Measurements from ENCODE around the gene ACOT4. TPM values are rescaled to one million over a fixed set of nuclear protein-coding genes. Genes with fewer than 3 reads are reported as not detected.
"Not testable (repeated sequence)": the region's sequence is repeated elsewhere in the genome, so short reads cannot be mapped to it uniquely, and the experiment has no call there.

Gene ACOT4
- total and polyA plus RNA-seq, 8 donors, result 0.59 to 1.9 (median 1.1) TPM; not detected in 1

DNA sequence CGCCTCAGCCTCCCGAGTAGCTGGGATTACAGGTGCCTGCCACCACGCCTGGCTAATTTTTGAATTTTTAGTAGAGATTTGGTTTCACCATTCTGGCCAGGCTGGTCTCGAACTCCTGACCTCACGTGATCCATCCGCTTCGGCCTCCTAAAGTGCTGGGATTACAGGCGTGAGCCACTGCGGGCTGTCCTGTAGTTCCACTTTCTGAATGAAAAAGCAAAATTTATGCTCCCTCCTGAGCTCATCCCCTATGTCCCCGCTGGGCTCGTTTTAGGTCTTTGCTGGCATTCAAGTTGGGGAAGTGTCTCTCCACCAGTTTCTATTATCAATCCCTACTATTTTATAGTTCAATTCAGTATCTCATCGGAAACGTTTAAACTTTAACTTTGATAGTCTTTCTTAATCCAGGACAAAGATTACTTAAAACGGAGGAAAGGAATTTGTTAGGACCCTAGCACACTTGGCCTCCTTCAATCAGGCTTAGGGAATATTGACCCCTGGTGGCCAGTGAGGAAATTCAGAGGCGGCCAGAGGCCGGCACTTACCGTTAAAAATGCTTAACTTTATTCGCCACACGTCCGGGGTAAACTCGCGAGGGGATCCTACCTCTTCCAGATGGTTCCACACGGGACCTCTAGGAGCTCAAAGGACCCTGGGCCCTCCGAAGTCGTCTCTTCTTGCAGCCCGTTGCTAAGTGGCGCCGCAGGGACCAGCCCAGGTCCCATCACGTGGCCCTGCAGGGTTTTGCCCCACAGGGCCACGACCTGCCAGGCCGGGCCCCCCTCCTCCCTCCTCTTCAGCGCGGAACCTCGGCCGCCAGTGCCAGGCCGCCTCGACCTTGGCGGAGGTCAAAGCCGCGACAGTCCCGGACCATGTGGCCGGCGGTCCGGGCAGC is 41.7 kb downstream of the ACOT4 start:
- 13 to 17% methylated on average over 43 to 44 of the region's 44 CpGs for WGBS, 2 donors
- Histone ChIP-seq H3K4me3 (peak overlapping the region; percentile 34 to 78 (median 50)), H3K36me3 (no peaks in the 10 kb centered on the region), H3K4me1 (no peaks in the 10 kb centered on the region), H3K9me3 (no peaks in the 10 kb centered on the region), H3K27ac (peak overlapping the region in 2 of 4 donors; percentile 44 to 46), H3K27me3 (no peaks in the 10 kb centered on the region)
- peak; percentile 83 to 93 (median 89) for ATAC-seq
- TF ChIP-seq, protein P1, sequence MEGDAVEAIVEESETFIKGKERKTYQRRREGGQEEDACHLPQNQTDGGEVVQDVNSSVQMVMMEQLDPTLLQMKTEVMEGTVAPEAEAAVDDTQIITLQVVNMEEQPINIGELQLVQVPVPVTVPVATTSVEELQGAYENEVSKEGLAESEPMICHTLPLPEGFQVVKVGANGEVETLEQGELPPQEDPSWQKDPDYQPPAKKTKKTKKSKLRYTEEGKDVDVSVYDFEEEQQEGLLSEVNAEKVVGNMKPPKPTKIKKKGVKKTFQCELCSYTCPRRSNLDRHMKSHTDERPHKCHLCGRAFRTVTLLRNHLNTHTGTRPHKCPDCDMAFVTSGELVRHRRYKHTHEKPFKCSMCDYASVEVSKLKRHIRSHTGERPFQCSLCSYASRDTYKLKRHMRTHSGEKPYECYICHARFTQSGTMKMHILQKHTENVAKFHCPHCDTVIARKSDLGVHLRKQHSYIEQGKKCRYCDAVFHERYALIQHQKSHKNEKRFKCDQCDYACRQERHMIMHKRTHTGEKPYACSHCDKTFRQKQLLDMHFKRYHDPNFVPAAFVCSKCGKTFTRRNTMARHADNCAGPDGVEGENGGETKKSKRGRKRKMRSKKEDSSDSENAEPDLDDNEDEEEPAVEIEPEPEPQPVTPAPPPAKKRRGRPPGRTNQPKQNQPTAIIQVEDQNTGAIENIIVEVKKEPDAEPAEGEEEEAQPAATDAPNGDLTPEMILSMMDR (IDR thresholded peaks at IDR 0.05), result peak; percentile 69 to 82 (median 81)
- DNase-seq, result peak in 5 of 6 donors; percentile 45 to 75 (median 68)
- intact Hi-C loops (cut with DNase I), result loop anchor here in 1 of 3 donors (5.0 kb wide), 1 partner anchor 126 kb away; no protein-coding TSS in a partner anchor
- no peak for FAIRE-seq

DNA sequence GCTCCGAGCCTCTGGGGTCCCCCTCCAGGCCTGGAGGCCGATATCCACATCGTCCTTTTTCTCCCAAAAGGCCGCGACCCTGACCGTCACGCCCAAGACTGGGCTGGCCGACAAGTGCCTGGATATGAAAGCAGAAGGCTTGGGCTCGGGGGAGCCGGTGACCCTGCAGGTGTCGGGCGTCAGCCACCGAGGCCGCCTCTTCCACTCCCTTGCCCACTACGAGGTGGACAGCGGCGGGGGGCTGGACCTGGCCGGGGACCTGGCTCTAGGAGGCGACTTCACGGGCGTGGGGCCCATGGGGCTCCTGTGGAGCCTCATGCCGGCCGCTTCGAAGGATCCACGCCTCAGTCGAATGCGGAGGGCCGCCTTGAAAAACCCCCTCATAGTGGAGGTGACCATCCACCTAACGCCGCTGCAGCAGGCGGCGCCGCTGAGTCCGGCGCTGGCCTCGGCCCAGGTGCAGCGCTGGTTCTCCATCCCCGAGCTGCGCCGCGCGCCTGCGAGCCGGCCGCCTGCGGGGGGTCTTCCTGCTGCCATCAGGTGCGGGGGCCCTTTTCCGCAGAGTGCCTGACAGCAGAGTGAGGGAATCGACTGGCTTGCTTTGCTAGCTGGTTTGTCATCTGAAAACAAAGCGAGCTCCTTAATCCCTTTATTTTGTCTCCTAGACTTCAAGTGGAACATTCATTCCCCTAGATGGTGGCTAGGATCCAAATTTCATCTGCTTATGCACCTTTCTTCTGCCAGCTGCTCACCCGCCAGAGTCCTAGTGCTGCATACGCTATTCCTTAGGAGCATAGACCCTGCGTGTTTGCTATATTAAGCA is 42.5 kb downstream of the ACOT4 start:
- 8 to 11% methylated on average over 50 to 53 of the region's 53 CpGs for WGBS, 2 donors
- Histone ChIP-seq H3K9me3 (no peaks in the 10 kb centered on the region), H3K4me1 (no peaks in the 10 kb centered on the region), H3K4me3 (peak overlapping the region; percentile 34 to 78 (median 50)), H3K27me3 (no peaks in the 10 kb centered on the region), H3K27ac (peak overlapping the region in 2 of 4 donors; percentile 44 to 46), H3K36me3 (no peaks in the 10 kb centered on the region)
- ATAC-seq (peak; percentile 84 to 92 (median 87)), FAIRE-seq (no peak), DNase-seq (peak; percentile 27 to 83 (median 54))
- TF ChIP-seq, protein P1 (IDR thresholded peaks at IDR 0.05), result no peak
- intact Hi-C loops (cut with DNase I), result loop anchor here in 1 of 3 donors (5.0 kb wide), 1 partner anchor 127 kb away; no protein-coding TSS in a partner anchor

DNA sequence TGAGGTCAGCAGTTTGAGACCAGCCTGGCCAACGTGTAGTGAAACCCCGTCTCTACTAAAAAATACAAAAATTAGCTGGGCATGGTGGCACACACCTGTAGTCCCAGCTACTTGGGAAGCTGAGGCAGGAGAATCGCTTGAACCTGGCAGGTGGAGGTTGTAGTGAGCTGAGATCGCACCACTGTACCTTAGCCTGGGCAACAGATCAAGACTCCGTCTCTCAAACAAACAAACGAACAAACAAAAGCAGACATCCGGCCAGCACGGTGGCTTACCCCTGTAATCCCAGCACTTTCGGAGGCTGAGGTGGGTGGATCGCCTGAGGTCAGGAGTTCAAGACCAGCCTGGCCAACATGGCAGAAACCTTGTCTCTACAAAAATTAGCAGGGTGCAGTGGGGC is 44.7 kb downstream of the ACOT4 start:
- not testable (repeated sequence) for DNase-seq, FAIRE-seq, H3K9me3 ChIP-seq, H3K27ac ChIP-seq, H3K4me3 ChIP-seq, H3K36me3 ChIP-seq, H3K4me1 ChIP-seq, ATAC-seq, H3K27me3 ChIP-seq
- intact Hi-C loops (cut with DNase I), result loop anchor here in 1 of 3 donors (5.0 kb wide), 1 partner anchor 129 kb away; no protein-coding TSS in a partner anchor
- WGBS, 2 donors, result 67 to 78% methylated on average over 10 of the region's 10 CpGs

DNA sequence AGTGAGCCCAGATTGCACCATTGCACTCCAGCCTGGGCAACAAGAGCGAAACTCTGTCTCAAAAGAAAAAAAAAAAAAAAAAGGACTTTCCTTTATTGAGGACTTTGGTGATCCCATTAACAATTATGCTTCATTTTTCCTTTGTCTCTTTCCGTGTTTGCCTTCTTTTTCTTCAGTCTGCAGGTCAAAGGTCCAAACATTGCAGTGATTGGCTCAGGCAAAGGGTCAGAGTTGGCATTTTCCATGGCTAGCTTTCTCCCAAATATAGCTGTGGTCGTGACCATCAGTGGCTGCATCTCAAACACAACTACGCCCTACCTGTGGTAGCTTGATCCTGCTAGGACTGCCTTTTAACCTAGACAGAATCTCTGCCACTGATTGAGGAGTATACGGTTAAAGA is 46.2 kb downstream of the ACOT4 start:
- no peak overlapping the region for H3K4me3 ChIP-seq
- H3K4me1 ChIP-seq, result no peaks in the 10 kb centered on the region
- H3K27me3 ChIP-seq, result no peaks in the 10 kb centered on the region
- intact Hi-C loops (cut with DNase I), result loop anchor here in 1 of 3 donors (5.0 kb wide), 1 partner anchor 131 kb away; no protein-coding TSS in a partner anchor
- no peaks in the 10 kb centered on the region for H3K9me3 ChIP-seq
- H3K27ac ChIP-seq, result no peak overlapping the region
- ATAC-seq (no peak), FAIRE-seq (no peak), DNase-seq (no peak)
- H3K36me3 ChIP-seq, result no peaks in the 10 kb centered on the region
- TF ChIP-seq, protein P1 (IDR thresholded peaks at IDR 0.05), result no peak
- WGBS, 2 donors, result 82 to 84% methylated on average over 5 of the region's 5 CpGs

DNA sequence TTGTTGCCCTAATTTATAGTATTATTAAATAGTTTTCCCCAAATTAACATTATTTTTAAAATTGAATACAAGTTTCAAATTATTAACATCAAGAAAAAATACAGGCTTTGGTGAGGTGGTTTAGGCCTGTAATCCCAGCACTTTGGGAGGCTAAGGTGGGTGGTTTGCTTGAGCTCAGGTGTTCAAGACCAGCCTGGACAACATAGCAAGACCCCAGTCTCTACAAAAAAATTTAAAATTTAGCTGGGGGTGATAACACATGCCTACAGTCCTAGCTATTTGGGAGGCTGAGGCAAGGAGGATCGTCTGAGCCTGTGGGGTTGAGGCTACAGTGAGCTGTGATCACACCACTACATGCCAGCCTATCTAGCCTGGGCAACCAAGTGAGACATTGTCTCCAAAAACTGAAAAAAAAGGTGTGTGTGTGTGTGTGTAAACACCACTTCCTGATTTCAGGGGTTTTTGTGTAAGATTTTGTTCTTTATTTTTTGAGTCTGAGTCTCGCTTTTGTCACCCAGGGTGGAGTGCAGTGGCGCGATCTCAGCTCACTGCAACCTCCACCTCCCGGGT is 49.2 kb downstream of the ACOT4 start:
- WGBS, 2 donors, result 84 to 91% methylated on average over 5 of the region's 5 CpGs
- no peak for FAIRE-seq
- no peaks in the 10 kb centered on the region for H3K36me3 ChIP-seq
- H3K4me1 ChIP-seq, result peaks cover 0 to 9% (median 3%) of the 10 kb centered on the region in 3 donors
- no peaks in the 10 kb centered on the region for H3K9me3 ChIP-seq
- no peak overlapping the region for H3K27ac ChIP-seq
- H3K4me3 ChIP-seq, result no peak overlapping the region
- H3K27me3 ChIP-seq, result no peaks in the 10 kb centered on the region
- no peak for DNase-seq
- TF ChIP-seq, protein P1 (IDR thresholded peaks at IDR 0.05), result no peak
- intact Hi-C loops (cut with DNase I), result no loop called here
- ATAC-seq, result no peak
